GM12891 (cell line): ENCODE data around the gene HOXA6.

Experiments used
- DNase-seq: peaks from one replicate; pipeline ENCODE4 v3.0.0; 2011; ENCODE audit warnings: low spot score; ENCODE audit not compliant: insufficient read length
- FAIRE-seq: peaks from 2 replicates; lab custom pipeline; 2011; peaks lifted over from hg19 to GRCh38; lab: Jason Lieb, UNC
- PAX5 ChIP-seq: IDR thresholded peaks from 2 replicates; pipeline ENCODE4 v1.6.1; 2011; ENCODE audit warnings: low read length, moderate library complexity, mild to moderate bottlenecking; ENCODE audit not compliant: insufficient read depth, severe bottlenecking
- POLR2A ChIP-seq: IDR thresholded peaks from 2 replicates; pipeline ENCODE4 v1.6.1; 2011; ENCODE audit warnings: low read depth, low read length, control low read depth
- POLR2AphosphoS5 ChIP-seq: IDR thresholded peaks from 2 replicates; pipeline ENCODE4 v1.6.1; 2011; ENCODE audit warnings: low read depth, low read length, control low read depth
- POU2F2 ChIP-seq: IDR thresholded peaks from 2 replicates; pipeline ENCODE4 v1.6.1; 2011; ENCODE audit warnings: low read depth, mild to moderate bottlenecking, control low read depth, low read length, moderate library complexity
- SPI1 ChIP-seq: IDR thresholded peaks from 2 replicates; pipeline ENCODE4 v1.6.1; 2011; ENCODE audit warnings: low read depth, low read length, control low read depth
- TAF1 ChIP-seq: IDR thresholded peaks from 2 replicates; pipeline ENCODE4 v1.6.1; 2011; ENCODE audit warnings: low read depth, low read length, control low read depth

The HOXA6 gene

DNA sequence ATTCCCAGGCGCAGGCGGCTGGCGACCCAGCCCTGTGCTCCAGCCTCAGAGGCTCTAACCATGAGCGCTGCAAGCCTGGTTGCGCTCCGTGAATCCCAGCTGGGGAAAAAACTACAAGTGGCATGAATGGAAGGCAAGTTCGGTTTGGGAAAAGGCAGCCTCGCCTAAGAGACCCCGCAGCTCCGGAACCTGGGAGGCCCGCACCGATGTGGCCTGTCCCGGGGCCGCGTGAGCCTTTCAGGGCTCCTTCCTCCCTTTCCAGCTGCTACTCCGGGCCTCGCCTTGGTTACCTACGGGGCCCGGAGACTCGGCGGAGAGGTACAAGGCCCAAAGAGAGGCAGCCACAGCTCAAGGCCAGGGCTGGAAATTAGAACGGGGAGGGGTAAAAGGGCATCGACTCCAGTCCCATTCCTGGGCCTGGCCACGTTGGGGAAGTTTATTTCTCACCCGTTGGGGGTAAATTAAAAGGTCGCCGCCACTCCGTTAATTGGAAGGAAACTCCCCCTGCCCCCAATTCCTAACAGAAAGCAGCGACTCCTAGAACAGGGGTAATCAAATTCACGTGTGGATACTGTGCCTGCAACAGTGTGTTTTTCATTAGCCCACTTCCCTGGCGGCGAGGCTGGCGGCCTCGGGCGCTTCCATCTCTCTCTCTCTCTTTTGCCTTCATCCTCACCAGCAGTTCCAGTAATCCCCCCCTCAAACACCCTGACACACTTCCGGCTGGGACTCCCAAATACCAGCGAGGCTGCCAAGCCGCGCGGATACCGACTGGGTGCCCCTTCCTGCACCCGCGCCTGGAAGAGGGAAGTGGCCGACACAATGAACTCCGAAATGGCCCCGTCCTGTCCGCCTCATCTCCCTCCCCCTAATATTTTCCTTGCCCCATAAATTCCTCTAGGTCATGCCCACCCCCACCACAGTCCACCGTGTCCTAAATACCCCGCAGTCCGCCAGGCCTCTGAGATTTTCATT, 19.2 kb upstream of the HOXA6 start:
- TF ChIP-seq POLR2A (no peak), TAF1 (no peak), SPI1 (no peak), POU2F2 (no peak)
- DNase-seq (no peak), FAIRE-seq (no peak)

DNA sequence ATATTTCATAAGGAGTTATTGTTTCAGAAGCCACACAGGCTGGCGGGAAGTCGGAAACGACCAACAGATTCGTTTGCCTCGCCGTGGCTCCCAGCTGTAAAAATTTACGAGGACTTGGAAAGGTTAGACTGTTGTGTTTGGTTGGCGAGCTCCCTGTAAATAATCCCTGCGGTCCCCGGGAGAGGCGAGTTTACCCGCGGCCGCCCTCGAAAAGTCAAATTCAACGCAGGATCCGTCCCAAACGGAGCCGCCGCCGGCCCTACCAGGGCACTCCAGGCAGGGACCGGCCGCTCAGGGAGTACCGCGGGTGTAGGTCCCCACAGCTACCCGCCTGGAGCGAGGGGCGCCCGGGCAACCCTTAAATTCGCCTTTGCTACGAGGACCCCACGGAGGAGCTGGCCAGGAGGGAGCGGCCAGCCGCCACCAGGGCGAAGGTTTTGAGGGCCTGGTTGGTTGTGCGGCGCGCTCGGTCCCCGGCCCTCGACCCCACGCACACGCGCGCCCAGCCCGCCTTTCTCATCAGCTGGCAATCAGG, 18.5 kb upstream of the HOXA6 start:
- TF ChIP-seq POLR2A (no peak), PAX5 (no peak), TAF1 (no peak), POLR2AphosphoS5 (no peak)
- no peak for DNase-seq
- no peak for FAIRE-seq

- TF ChIP-seq TAF1 (no peak), PAX5 (no peak), POU2F2 (no peak), SPI1 (no peak), POLR2A (no peak), POLR2AphosphoS5 (no peak)
- no peak for DNase-seq
- no peak for FAIRE-seq
These were observed 17.8 kb upstream of the HOXA6 start, which contains the start of gene HOXA9 for GRCh38 chr7:27165089-27165995. TSS of gene HOXA9 (minus strand) at chr7:27165537. CDS start at chr7:27165457, 80 bp downstream.

DNA sequence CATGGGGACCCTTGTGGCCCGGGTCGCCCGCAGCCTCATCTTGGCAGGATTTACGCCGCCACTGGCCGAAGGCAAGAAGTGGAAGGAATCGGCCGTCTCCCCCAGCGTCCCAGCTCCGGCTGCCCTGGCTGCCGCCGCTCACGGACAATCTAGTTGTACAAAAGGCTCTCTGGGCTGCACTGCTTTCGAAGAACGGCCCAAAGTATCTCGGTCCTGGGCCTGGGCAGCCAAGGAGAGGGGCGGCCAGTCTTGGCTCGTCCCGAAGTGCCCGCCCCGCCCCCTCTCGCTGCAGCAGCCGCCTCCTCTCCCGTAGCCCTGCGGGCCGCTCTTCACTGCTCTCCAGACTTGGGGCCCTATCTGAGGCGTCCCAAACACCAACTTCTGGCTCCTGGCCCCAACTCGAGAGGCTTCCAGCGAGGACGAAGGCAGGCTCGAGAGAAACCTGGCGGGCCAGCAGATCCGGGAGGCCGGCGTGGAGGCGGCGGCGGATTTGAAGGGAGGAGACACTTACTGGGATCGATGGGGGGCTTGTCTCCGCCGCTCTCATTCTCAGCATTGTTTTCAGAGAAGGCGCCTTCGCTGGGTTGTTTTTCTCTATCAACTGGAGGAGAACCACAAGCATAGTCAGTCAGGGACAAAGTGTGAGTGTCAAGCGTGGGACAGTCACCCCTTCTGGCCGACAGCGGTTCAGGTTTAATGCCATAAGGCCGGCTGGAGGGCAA, 17.0 kb upstream of the HOXA6 start:
- DNase-seq (no peak), FAIRE-seq (no peak)

DNA sequence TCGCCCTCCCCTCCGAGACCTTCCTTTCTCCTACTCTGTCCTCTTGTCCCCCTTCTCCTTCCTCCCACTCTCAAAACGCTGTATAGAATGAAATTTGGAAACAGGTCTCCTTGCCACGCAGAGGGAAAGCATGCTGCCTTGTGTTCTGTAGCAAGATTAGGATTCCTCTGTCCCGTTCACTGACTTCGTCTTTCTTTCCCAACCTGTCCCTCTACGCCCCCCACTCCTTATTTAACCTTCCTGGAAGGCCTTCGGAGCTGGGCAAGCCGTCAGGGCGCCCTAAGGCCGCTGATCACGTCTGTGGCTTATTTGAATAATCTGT, 16.4 kb upstream of the HOXA6 start:
- FAIRE-seq (no peak), DNase-seq (no peak)
- TF ChIP-seq TAF1 (no peak), POU2F2 (no peak), PAX5 (no peak), POLR2A (no peak), POLR2AphosphoS5 (no peak), SPI1 (no peak)

More for the DNA sequence above, 17.0 kb upstream of the HOXA6 start:
- TF ChIP-seq TAF1 (no peak), SPI1 (no peak), POLR2A (no peak), POLR2AphosphoS5 (no peak), PAX5 (no peak), POU2F2 (no peak)

DNA sequence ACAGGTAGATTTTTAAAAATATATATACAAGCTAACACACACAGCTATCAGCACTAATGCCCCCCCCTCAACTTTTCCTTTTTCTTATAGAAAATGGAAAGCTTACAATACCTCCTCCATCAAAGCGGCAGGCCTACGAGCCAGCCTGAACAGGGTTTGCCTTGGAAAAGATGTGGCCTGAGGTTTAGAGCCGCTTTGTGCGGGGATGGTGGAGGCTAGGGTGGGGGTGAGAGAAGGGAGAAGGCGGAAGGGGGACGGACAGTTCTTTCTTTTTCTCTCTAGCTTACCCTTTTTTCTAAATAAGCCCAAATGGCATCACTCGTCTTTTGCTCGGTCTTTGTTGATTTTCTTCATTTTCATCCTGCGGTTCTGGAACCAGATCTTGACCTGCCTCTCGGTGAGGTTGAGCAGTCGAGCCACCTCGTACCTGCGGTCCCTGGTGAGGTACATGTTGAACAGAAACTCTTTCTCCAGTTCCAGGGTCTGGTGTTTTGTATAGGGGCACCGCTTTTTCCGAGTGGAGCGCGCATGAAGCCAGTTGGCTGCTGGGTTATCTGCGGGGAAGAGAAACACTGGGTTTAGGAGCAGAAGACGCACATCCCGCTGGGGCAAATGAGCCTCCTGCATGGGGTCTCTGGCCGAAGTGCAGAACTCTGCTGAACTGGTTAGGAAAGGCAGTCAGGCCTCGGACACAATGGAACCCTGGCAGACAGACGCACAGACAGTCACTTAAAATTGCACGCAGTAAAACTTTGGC, 15.9 kb upstream of the HOXA6 start:
- no peak for DNase-seq
- TF ChIP-seq POU2F2, result no peak
- TF ChIP-seq POLR2AphosphoS5, result no peak
- no peak for TF ChIP-seq SPI1
- no peak for TF ChIP-seq PAX5
- no peak for TF ChIP-seq POLR2A
- no peak for TF ChIP-seq TAF1

GRCh38 chr7:27162561-27163287, 15.2 kb upstream of the HOXA6 start:
- no peak for FAIRE-seq
- no peak for DNase-seq
- TF ChIP-seq SPI1 (no peak), POU2F2 (no peak), PAX5 (no peak), POLR2AphosphoS5 (no peak), POLR2A (no peak), TAF1 (no peak)

More for the DNA sequence above, 15.9 kb upstream of the HOXA6 start:
- no peak for FAIRE-seq

DNA sequence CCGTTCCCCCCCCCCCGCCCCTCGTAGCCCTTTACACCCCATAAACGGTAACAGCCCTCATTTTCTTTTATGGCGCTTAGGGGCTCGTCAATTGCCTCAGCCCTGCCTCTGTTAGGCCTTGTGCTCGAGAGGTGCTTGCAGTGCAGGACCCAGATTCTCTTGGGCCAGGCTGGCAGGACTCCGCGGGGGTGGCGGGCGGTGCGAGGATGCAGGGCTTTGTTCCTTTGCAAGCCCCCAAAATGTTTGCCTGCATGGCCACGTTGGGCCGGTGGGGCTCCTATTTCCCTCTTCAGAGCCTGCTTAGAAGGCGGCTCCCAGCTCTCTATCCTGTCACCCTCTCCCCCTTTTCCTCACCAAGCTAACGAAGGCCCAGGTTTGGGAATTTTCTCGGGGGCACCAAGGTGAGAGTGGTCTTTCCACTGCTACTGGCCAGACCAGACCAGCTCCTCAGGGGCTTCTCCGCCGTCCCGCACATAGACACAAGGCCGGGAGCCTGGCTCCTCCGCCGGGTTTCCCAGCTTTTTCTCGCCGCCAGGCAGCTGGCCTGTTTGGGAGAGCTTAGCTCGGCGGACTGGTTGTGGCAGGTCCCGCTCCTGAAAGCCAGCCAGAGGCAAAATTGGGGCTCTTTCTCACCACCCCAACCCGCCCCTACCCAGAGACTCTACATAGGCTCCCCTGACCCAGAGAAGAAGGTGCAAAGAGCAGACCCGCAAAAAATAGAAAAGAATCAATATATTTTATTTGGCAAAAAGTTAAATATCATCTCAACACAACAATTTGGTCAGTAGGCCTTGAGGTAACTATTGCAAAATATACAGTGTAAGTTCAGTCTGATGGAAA, 14.4 kb upstream of the HOXA6 start:
- no peak for DNase-seq
- no peak for FAIRE-seq
- TF ChIP-seq POU2F2, result no peak
- no peak for TF ChIP-seq PAX5
- TF ChIP-seq SPI1, result no peak
- TF ChIP-seq POLR2A, result no peak
- no peak for TF ChIP-seq POLR2AphosphoS5
- no peak for TF ChIP-seq TAF1
